Astrocyte (in vitro differentiated cells and primary cell): ENCODE results near the gene SMAD7. TPM values are rescaled to one million over a fixed set of nuclear protein-coding genes. Genes with fewer than 3 reads are reported as not detected.

ENCODE experiments used
- DNase-seq: peaks from one replicate; pipeline ENCODE4 v3.0.0-alpha.2; 2010; ENCODE audit warnings: low read depth
- FAIRE-seq: peaks from 2 replicates; lab custom pipeline; 2011; peaks lifted over from hg19 to GRCh38; lab: Jason Lieb, UNC
- H2AFZ ChIP-seq: 2 replicates; pipeline ENCODE4 v1.6.0; 2012; ENCODE audit warnings: low read depth, low read length, inconsistent platforms
- H3K27ac ChIP-seq: 2 replicates; pipeline ENCODE4 v1.5.1; 2011; ENCODE audit warnings: low read depth, low read length, inconsistent platforms
- H3K27me3 ChIP-seq: 2 replicates; pipeline ENCODE4 v1.6.0; 2011; ENCODE audit warnings: low read length, inconsistent platforms; ENCODE audit not compliant: insufficient read depth
- H3K36me3 ChIP-seq: 2 replicates; pipeline ENCODE4 v1.5.1; 2011; ENCODE audit warnings: low read length, inconsistent platforms; ENCODE audit not compliant: insufficient read depth
- H3K4me1 ChIP-seq: 2 replicates; pipeline ENCODE4 v1.5.1; 2011; ENCODE audit warnings: low read length, inconsistent platforms; ENCODE audit not compliant: insufficient read depth
- H3K4me2 ChIP-seq: 2 replicates; pipeline ENCODE4 v1.6.0; 2012; ENCODE audit warnings: low read length, inconsistent platforms
- H3K4me3 ChIP-seq: 2 replicates; pipeline ENCODE4 v1.5.1; 2011; ENCODE audit warnings: low read depth, mild to moderate bottlenecking, low read length, inconsistent platforms; ENCODE audit not compliant: insufficient read depth
- H3K79me2 ChIP-seq: 2 replicates; pipeline ENCODE4 v1.6.0; 2012; ENCODE audit warnings: mild to moderate bottlenecking, low read length, inconsistent platforms; ENCODE audit not compliant: insufficient read depth
- H3K9ac ChIP-seq: 2 replicates; pipeline ENCODE4 v1.6.0; 2012; ENCODE audit warnings: mild to moderate bottlenecking, low read length, inconsistent platforms
- H3K9me3 ChIP-seq: 2 replicates; pipeline ENCODE4 v1.5.1; 2012; ENCODE audit warnings: low read depth, mild to moderate bottlenecking, low read length, inconsistent platforms; ENCODE audit not compliant: insufficient read depth
- H4K20me1 ChIP-seq: 2 replicates; pipeline ENCODE4 v1.6.0; 2012; ENCODE audit warnings: low read length, inconsistent platforms; ENCODE audit not compliant: insufficient read depth
- H3K27ac Mint-ChIP-seq: one replicate; pipeline ENCODE4 v1.8.0; 2021; ENCODE audit warnings: mild to moderate bottlenecking, mixed read lengths; ENCODE audit not compliant: unreplicated experiment
- H3K27me3 Mint-ChIP-seq: one replicate; pipeline ENCODE4 v1.8.0; 2021; ENCODE audit warnings: low read depth, mixed read lengths; ENCODE audit not compliant: unreplicated experiment
- H3K36me3 Mint-ChIP-seq: one replicate; pipeline ENCODE4 v1.8.0; 2021; ENCODE audit warnings: low read depth, mixed read lengths; ENCODE audit not compliant: unreplicated experiment
- H3K4me1 Mint-ChIP-seq: one replicate; pipeline ENCODE4 v1.8.0; 2021; ENCODE audit warnings: low read depth, mixed read lengths; ENCODE audit not compliant: unreplicated experiment
- H3K4me3 Mint-ChIP-seq: one replicate; pipeline ENCODE4 v1.8.0; 2021; ENCODE audit warnings: mild to moderate bottlenecking, moderate library complexity, mixed read lengths; ENCODE audit not compliant: unreplicated experiment
- H3K9me3 Mint-ChIP-seq: one replicate; pipeline ENCODE4 v1.8.0; 2021; ENCODE audit warnings: mild to moderate bottlenecking, mixed read lengths; ENCODE audit not compliant: unreplicated experiment
- CTCF ChIP-seq: IDR thresholded peaks from 2 replicates; pipeline ENCODE4 v1.5.1; 2011; ENCODE audit warnings: low read depth, mild to moderate bottlenecking, inconsistent platforms, low read length, moderate library complexity; ENCODE audit not compliant: insufficient read depth
- EZH2 ChIP-seq: IDR thresholded peaks from 2 replicates; pipeline ENCODE4 v1.6.1; 2012; ENCODE audit warnings: mild to moderate bottlenecking, low read length, inconsistent platforms; ENCODE audit not compliant: insufficient read depth
- total RNA-seq: library from RNA; stranded (reverse); gene quantifications from 2 replicates; pipeline ENCODE4 v1.2.1, GENCODE V29; 2021

SMAD7 gene
- total RNA-seq, 1 donor from 2014 or later: 62.9 TPM

GRCh38 chr18:48875314-48875941 is 75.3 kb downstream of the SMAD7 start:
- TF ChIP-seq EZH2 (no peak), CTCF (no peak)
- no peak overlapping the region for H3K4me3 Mint-ChIP-seq
- Histone ChIP-seq H3K9me3 (no peaks in the 10 kb centered on the region), H3K4me1 (peaks cover 28% of the 10 kb centered on the region), H3K36me3 (no peaks in the 10 kb centered on the region), H2AFZ (no peak overlapping the region), H3K4me3 (no peak overlapping the region), H3K27ac (no peak overlapping the region), H4K20me1 (no peaks in the 10 kb centered on the region), H3K9ac (no peak overlapping the region), H3K27me3 (no peaks in the 10 kb centered on the region), H3K79me2 (no peaks in the 10 kb centered on the region), H3K4me2 (no peak overlapping the region)
- DNase-seq (no peak), FAIRE-seq (no peak)
- peaks cover 2% of the 10 kb centered on the region for H3K36me3 Mint-ChIP-seq
- no peaks in the 10 kb centered on the region for H3K27me3 Mint-ChIP-seq
- H3K27ac Mint-ChIP-seq: peak overlapping the region; percentile 78
- H3K4me1 Mint-ChIP-seq: peaks cover 35% of the 10 kb centered on the region
- no peaks in the 10 kb centered on the region for H3K9me3 Mint-ChIP-seq

- Histone ChIP-seq H3K27ac (no peak overlapping the region), H3K36me3 (no peaks in the 10 kb centered on the region), H2AFZ (no peak overlapping the region), H3K79me2 (no peaks in the 10 kb centered on the region), H3K9ac (no peak overlapping the region), H3K27me3 (no peaks in the 10 kb centered on the region), H3K4me1 (peaks cover 28% of the 10 kb centered on the region), H3K4me2 (no peak overlapping the region), H3K4me3 (no peak overlapping the region), H3K9me3 (no peaks in the 10 kb centered on the region), H4K20me1 (no peaks in the 10 kb centered on the region)
- Mint-ChIP-seq H3K4me1 (peaks cover 35% of the 10 kb centered on the region), H3K36me3 (peaks cover 2% of the 10 kb centered on the region), H3K27ac (peak overlapping the region; percentile 78), H3K27me3 (no peaks in the 10 kb centered on the region), H3K4me3 (no peak overlapping the region), H3K9me3 (no peaks in the 10 kb centered on the region)
- DNase-seq (no peak), FAIRE-seq (no peak)
- TF ChIP-seq EZH2 (no peak), CTCF (no peak)
Measured at GRCh38 chr18:48874701-48875162, 76.0 kb downstream of the SMAD7 start.

GRCh38 chr18:48874233-48874632 is 76.5 kb downstream of the SMAD7 start:
- no peaks in the 10 kb centered on the region for H3K36me3 ChIP-seq
- no peaks in the 10 kb centered on the region for H3K9me3 ChIP-seq
- no peak overlapping the region for H3K4me3 ChIP-seq
- Mint-ChIP-seq H3K4me3 (no peak overlapping the region), H3K27ac (peak overlapping the region; percentile 91), H3K4me1 (peaks cover 35% of the 10 kb centered on the region), H3K36me3 (peaks cover 2% of the 10 kb centered on the region), H3K9me3 (no peaks in the 10 kb centered on the region), H3K27me3 (no peaks in the 10 kb centered on the region)
- DNase-seq (no peak), FAIRE-seq (no peak)
- H2AFZ ChIP-seq: no peak overlapping the region
- peaks cover 28% of the 10 kb centered on the region for H3K4me1 ChIP-seq
- no peak overlapping the region for H3K9ac ChIP-seq
- H3K27ac ChIP-seq: no peak overlapping the region
- no peaks in the 10 kb centered on the region for H3K79me2 ChIP-seq
- no peaks in the 10 kb centered on the region for H4K20me1 ChIP-seq
- TF ChIP-seq EZH2 (no peak), CTCF (no peak)
- H3K27me3 ChIP-seq: no peaks in the 10 kb centered on the region
- no peak overlapping the region for H3K4me2 ChIP-seq
